Fibroblast of peridontal ligament (primary cell): ENCODE measurements around the gene OARD1.
"Not testable (repeated sequence)": the region's sequence is repeated elsewhere in the genome, so short reads cannot be mapped to it uniquely, and the experiment has no call there.

Source experiments
- DNase-seq: peaks from one replicate; pipeline ENCODE4 v3.0.0-alpha.2; 2010; ENCODE audit errors: extremely low read depth

OARD1 gene, protein sequence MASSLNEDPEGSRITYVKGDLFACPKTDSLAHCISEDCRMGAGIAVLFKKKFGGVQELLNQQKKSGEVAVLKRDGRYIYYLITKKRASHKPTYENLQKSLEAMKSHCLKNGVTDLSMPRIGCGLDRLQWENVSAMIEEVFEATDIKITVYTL

GRCh38 chr6:41071923-41072835 is at the start of gene OARD1:
Gene OARD1 (minus strand): TSS chr6:41072356. CDS start chr6:41071634, 722 bp downstream.
- DNase-seq: peak; percentile 77

DNA sequence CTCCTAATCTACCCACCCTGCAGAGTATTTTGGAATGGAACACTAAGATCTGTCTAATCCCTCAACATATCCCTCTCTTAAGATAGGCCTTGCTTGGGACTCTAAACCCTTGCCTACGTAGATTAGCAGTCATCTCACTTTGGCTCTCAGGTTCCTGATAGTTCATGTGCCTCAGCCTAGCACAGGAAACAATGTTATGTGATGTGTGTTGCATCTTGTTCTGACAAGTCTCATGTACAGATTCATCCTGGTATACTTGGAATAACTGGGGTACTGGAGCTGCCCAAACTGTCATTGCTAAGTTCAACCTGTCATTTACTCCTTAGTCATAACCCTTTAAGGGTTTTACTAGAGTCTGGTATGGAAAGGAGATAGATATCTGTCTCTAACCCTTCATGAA is 47.9 kb upstream of the OARD1 start:
- DNase-seq: no peak

DNA sequence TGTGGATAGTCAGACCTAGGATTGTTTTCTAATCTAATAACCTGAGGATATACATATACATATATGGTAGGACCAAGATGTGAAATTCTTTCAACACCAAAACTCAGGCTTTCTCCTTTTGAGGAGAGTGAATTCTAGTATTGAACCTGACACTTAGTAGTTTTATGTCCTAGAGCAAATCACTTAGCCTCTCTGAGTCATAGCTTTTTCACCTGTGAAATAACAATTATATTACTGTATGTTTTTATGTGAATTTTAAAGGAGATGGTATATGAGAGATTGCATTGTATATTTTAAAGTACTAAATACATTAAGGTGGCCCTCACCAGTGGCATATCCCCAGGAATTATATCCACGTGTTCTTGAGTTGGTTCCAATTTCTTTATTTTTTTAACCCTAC is 47.4 kb upstream of the OARD1 start:
- no peak for DNase-seq

GRCh38 chr6:41115027-41115426 is 42.9 kb upstream of the OARD1 start:
- not testable (repeated sequence) for DNase-seq

GRCh38 chr6:41111017-41111416 is 38.9 kb upstream of the OARD1 start:
- no peak for DNase-seq

DNA sequence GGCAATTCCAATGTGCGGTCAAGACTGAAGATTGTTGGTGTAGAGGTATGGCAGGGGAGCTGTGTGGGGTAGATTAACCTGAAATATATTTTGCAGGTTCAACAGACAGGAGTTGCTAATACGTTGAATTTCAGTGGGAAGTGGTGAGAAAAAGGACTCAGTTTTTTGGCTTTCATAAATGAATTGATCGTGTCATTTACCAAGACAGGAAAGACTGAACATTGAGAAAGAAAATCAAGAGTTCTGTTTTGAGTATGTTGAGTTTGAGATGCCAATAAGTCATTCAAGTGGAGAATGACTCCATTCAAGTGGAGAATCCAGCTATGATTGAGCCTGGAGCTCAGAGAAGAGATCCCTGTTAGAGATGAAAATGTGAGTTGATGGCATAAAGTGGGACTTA is 31.7 kb upstream of the OARD1 start:
- DNase-seq: no peak

GRCh38 chr6:41100871-41101287 is 28.7 kb upstream of the OARD1 start:
- no peak for DNase-seq

- DNase-seq: peak; percentile 23
Measured at GRCh38 chr6:41098366-41098765, 26.2 kb upstream of the OARD1 start.

DNA sequence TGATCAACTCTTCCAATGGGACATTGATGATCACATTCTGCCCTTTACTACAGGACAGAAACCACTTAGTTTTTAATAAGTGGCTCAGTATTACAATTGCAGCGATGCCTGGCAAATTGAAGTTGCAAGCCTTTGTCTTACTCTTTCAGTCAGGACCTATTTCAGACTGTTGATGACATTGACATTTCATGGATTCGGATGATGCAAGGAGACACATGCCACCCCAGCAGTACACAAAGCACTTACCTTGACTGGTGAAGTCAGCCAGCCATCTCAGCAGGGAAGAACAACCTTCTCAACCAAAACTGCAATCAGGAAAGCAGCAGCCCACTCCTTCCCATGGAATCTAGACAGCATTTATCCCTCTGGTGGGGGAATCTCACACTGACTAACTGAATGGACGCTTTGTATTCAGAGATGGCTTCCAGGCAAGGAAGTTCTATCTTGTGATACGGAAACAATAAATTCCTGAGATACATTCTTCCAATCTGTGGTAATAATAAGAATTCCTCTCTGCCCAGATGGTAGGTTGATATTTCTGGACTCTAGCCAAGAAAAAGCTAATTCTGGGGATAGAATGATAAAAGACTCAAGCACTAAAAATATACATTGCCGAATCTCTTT is 25.4 kb upstream of the OARD1 start:
- DNase-seq: peak; percentile 61

DNA sequence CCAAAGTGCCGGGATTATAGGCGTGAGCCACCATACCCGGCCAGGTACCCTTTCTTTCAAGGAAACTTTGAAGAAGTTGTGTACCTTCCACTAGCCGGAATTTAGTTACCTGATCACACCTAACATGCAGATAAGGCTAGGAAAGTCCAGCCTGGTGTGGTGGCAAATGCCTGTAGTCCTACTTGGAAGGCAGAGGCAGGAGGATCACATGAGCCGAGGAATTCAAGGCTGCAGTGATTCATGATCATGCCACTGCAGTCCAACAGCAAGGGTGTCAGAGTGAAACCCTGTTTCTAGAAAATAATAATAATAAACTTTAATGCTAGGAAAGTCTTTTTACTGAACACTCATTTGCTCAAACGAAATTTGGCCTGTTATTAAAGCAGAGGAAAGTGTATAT is 21.6 kb upstream of the OARD1 start:
- peak; percentile 35 for DNase-seq

GRCh38 chr6:41092421-41093140 is 20.4 kb upstream of the OARD1 start:
- DNase-seq: peak; percentile 48

DNA sequence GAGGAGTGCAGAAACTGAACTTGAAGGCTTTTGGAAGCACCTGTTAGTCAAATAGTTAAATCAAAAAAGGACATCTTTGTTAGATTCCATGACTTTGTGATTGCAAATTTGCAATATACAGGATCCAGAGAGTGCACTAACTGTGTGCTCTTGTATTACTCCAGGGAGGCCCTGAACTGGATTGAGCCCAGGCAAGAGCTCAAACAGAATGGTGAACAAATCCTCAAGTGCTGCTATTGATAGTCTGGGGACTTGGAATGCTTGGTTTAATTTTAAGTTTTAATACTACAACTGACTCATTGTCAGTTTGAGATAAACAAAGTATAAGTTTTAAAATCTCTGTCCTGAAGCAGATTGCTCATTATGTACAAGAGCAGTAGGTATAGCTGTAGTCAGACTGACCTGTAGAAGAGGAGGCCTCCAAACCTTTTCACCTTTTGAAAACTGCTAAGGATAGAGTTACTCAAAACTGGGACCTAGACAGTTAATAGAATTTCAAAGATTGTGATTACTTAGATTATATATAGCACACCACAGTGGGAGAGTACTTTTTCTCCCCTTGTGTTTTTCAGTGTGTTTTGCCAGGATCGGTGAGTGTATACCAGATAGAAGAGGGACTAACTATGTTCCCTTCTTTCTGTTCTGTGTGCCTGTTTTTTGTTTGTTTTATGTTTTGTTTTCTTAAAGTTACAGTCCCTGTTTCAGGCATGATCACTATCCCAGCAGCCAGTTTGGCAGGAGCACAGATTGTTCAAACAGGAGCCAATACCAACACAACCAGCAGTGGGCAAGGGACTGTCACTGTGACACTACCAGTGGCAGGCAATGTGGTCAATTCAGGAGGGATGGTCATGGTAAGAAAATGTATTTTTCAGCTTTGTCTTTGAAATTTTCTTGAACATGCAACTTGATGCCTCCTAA is 18.9 kb upstream of the OARD1 start:
- DNase-seq: no peak

GRCh38 chr6:41088451-41088850 is 16.3 kb upstream of the OARD1 start:
- peak; percentile 36 for DNase-seq

GRCh38 chr6:41085182-41085581 is 13.0 kb upstream of the OARD1 start:
- DNase-seq: no peak

GRCh38 chr6:41083072-41083471 is 10.9 kb upstream of the OARD1 start:
- no peak for DNase-seq

- DNase-seq: no peak
Measured at GRCh38 chr6:41080621-41081020, 8.5 kb upstream of the OARD1 start.

GRCh38 chr6:41079080-41079479 is 6.9 kb upstream of the OARD1 start:
- no peak for DNase-seq

- DNase-seq: no peak
Measured at GRCh38 chr6:41078101-41078500, 5.9 kb upstream of the OARD1 start.

DNA sequence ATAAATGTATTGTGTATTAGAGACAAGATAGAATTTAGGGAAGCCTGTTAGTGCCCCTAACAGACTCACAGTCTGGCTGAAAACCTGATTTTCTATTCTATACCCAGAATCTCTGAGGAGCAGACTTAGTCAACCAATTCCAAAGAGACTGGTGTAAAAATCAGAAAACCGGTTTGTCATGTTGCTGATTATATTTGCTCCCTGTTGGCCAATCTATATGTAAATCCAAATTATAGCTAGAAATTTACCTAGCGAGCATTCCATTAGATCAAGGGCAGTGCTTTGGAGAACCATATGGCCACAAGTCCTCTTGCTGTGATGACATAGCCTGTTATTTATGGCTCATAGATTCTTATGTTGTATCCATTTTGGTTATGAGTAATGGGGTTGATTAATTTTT is 5.4 kb upstream of the OARD1 start:
- DNase-seq: no peak

- no peak for DNase-seq
Measured at GRCh38 chr6:41075651-41076626, 3.8 kb upstream of the OARD1 start.
